ENCODE results near the gene TESK1.
A peak's percentile ranks its signal among the peaks of the same experiment; 100 is the strongest.

- TF ChIP-seq POLR2AphosphoS5 (IDR thresholded peaks at IDR 0.05) = peak in 1 of 3 donors; percentile 19
- no peak for TF ChIP-seq POLR2A (IDR thresholded peaks at IDR 0.05)
Measured at GRCh38 chr9:35563791-35564197, 41.3 kb upstream of the TESK1 start.

All from breast epithelium (tissue), 3 donors.